NCI-H345 treated with DMSO at 0.1 percent for 48 hours (cell line): ENCODE results near the gene RALBP1.

Experiments used
- DNase-seq: peaks from one replicate; lab custom pipeline; 2025; ENCODE audit not compliant: unreplicated experiment; lab: John Stamatoyannopoulos, UW

RALBP1 gene

GRCh38 chr18:9586814-9587213, 111.5 kb downstream of the RALBP1 start:
- DNase-seq = no peak
